ENCODE data around the gene KCNK3. TPM values are rescaled to one million over a fixed set of nuclear protein-coding genes. Genes with fewer than 3 reads are reported as not detected.

Gene KCNK3
- total and polyA plus RNA-seq, 10 of the 15 experiments (the other 5 are each of a cell fraction or from before 2014, with no cell fraction given) = 0.13 TPM; not detected in 9

- TF ChIP-seq PML (IDR thresholded peaks at IDR 0.05; ENCODE audit: low read length) = no peak
- TF ChIP-seq EZH2 (IDR thresholded peaks at IDR 0.05; ENCODE audit: borderline replicate concordance, control insufficient read depth, low read depth, low read length) = no peak
- TF ChIP-seq SMC3 (IDR thresholded peaks at IDR 0.05; ENCODE audit: borderline replicate concordance, low read length) = no peak
- no peak for TF ChIP-seq JUNB (IDR thresholded peaks at IDR 0.05)
- TF ChIP-seq CREB1 (IDR thresholded peaks at IDR 0.05; ENCODE audit: low read depth) = no peak
- no peak for TF ChIP-seq RAD21 (IDR thresholded peaks at IDR 0.05; ENCODE audit: insufficient read depth, low read depth, low read length)
- no peak for TF ChIP-seq ZZZ3 (IDR thresholded peaks at IDR 0.05; ENCODE audit: control insufficient read depth, insufficient read length, low read depth)
- no peak for TF ChIP-seq CEBPB (IDR thresholded peaks at IDR 0.05; ENCODE audit: borderline replicate concordance in 1 of 2, low read depth in 2 of 2, low read length in 2 of 2)
- TF ChIP-seq ZNF592 (IDR thresholded peaks at IDR 0.05) = no peak
- no peak for TF ChIP-seq CBX5 (IDR thresholded peaks at IDR 0.05; ENCODE audit: low read depth)
- TF ChIP-seq EGR1 (IDR thresholded peaks at IDR 0.05; ENCODE audit: borderline replicate concordance in 1 of 2, low read depth in 2 of 2, low read length in 2 of 2) = no peak
- TF ChIP-seq MTA2 (IDR thresholded peaks at IDR 0.05; ENCODE audit: low read depth) = no peak
- no peak for TF ChIP-seq FOXM1 (IDR thresholded peaks at IDR 0.05; ENCODE audit: low read depth, low read length)
- no peak for TF ChIP-seq REST (IDR thresholded peaks at IDR 0.05; ENCODE audit: low read depth, low read length)
- no peak for TF ChIP-seq GABPA (IDR thresholded peaks at IDR 0.05; ENCODE audit: low read depth)
- no peak for TF ChIP-seq CTCF (IDR thresholded peaks at IDR 0.05 in 2 of 3, conservative IDR thresholded peaks at IDR 0.05 in 1 of 3; ENCODE audit: control insufficient read depth in 2 of 3, extremely low read depth in 1 of 3, insufficient read depth in 1 of 3, low read depth in 3 of 3, low read length in 3 of 3)
- Histone ChIP-seq H2AFZ (ENCODE audit: control insufficient read depth, low read depth, low read length) (no peak overlapping the region), H3K9ac (ENCODE audit: control insufficient read depth, insufficient read depth, low read length) (no peak overlapping the region), H3K4me1 (ENCODE audit: control insufficient read depth, insufficient read depth, low read length) (no peaks in the 10 kb centered on the region; the same call in 1 of the 2 replicates), H4K20me1 (ENCODE audit: control insufficient read depth, insufficient read depth) (no peaks in the 10 kb centered on the region; the same call in 1 of the 2 replicates), H3K4me2 (ENCODE audit: control insufficient read depth, insufficient read depth) (no peak overlapping the region), H3K36me3 (ENCODE audit: control insufficient read depth in 2 of 2, insufficient read depth in 2 of 2, low read length in 1 of 2) (no peaks in the 10 kb centered on the region), H3K9me3 (replicated peaks; ENCODE audit: control insufficient read depth, insufficient read depth, low read length) (no peaks in the 10 kb centered on the region), H3K4me3 (no peak overlapping the region), H3K27me3 (replicated peaks in 1 of 2; ENCODE audit: control insufficient read depth in 2 of 2, insufficient read depth in 2 of 2, low read length in 1 of 2) (no peaks in the 10 kb centered on the region), H3K27ac (ENCODE audit: control insufficient read depth, insufficient read depth) (no peak overlapping the region), H3K79me2 (ENCODE audit: control insufficient read depth, insufficient read depth, low read length) (no peaks in the 10 kb centered on the region)
- in situ Hi-C loops (cut with MboI) (no loop called here), intact Hi-C loops (cut with micrococcal nuclease; ENCODE audit: unreplicated experiment) (no loop called here)
- FAIRE-seq = no peak
- CTCF ChIA-PET = interaction anchor here (1.0 to 1.4 kb wide), 2 partner anchors 134 to 135 kb away, joined by 3 to 6 read pairs; no protein-coding TSS in a partner anchor
- ATAC-seq = no peak
- RAD21 ChIA-PET (ENCODE audit: unreplicated experiment) = no interaction called here
- WGBS (ENCODE audit: insufficient coverage, insufficient replicate concordance, low lambda C conversion rate, missing lambda C conversion rate) = 58% methylated on average over 7 of the region's 7 CpGs
- POLR2A ChIA-PET = no interaction called here
- no peak for DNase-seq (ENCODE audit: low read depth, low spot score)
- BruUV-seq (replicated peaks) = no TSS peak
- SMC1A ChIA-PET (ENCODE audit: uncharacterized antibody, unreplicated experiment) = no interaction called here
Measured at GRCh38 chr2:26739514-26739913, 47.0 kb downstream of the KCNK3 start.
